GM19395 (cell line): ENCODE data around the gene CYP4F12.

Source experiments
- ATAC-seq: cut with Tn5 transposase; IDR thresholded peaks from one replicate; pipeline ENCODE4 v1.9.1; 2021; ENCODE audit warnings: mild to moderate bottlenecking, moderate library complexity; ENCODE audit not compliant: unreplicated experiment

CYP4F12 gene

DNA sequence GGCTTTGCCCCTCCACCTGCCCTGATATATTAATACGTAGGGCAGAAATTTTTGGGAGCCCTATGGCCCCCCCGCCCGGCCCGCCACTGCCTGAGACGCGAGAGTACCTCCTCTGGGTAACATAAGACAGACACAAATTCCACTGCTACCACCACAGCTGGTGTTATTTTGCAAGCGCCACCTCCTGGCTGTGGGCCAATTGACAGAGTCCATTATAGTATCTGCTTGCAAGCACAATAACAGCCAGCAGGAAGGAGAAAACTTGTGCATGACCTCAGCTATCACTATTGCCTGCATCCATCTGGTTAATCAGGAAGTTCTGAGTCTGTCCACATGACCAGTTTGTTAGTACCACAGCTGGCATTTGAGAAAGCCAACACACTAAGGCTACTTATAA, 29.6 kb downstream of the CYP4F12 start:
- ATAC-seq = no peak

DNA sequence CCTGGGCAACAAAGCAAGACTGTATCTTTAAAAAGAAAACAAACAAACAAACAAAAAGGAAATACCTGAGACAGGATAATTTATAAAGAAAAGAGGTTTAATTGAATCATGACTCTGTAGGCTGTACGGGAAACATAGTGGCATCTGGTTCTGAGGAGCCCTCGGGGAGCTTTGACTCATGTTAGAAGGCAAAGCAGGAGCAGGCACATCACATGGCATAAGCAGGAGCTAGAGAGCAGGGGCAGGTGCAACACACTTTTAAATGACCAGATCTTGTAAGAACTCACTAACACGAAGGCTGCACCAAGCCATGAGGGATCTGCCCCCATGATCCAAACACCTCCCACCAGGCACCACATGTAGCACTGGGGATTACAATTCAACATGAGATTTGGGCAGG, 41.8 kb downstream of the CYP4F12 start:
- ATAC-seq = no peak

DNA sequence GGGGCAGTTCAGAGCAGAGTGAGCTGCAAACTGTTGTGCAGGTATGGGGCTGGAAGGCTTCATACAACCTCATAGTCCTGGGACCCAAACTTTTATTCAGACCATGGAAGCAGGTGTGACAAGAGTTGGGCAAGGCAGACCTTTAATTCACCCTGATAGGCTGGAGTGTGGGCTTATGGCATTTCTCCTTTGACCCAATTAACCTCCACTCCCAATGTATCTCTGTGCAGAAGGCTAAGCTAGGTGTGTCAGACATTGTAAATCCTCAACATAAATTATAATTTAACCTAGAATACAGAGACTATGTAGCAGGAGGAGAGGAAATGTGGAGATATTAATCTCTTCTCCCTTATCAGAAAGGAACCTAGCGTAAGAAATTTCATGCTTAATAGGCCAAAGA, 42.8 kb downstream of the CYP4F12 start:
- ATAC-seq = no peak

GRCh38 chr19:15717809-15718208, 44.9 kb downstream of the CYP4F12 start:
- no peak for ATAC-seq

DNA sequence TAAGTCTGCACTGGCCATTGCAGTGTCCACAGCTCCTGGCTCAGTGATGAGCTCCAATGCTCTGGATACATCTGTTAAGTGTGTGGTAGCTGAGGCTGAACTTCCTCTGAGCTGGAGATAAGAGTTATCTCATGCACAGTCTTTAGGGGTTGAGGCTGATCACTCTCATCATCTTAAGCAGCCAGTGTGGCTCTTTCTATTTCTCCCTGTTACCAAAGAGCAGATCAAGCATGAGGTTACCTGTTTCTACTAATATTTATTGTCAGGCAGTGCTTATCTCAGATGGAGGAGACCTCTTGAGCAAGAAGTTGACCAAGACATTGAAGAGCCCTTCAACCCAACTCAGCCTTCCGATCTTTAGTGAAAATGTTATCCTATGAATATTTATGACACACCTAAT, 48.4 kb downstream of the CYP4F12 start:
- ATAC-seq = no peak

- ATAC-seq = no peak
Measured at GRCh38 chr19:15722956-15723355, 50.1 kb downstream of the CYP4F12 start.

- ATAC-seq = no peak
Measured at GRCh38 chr19:15727724-15728123, 54.8 kb downstream of the CYP4F12 start, which contains the start of gene OR10H2. OR10H2 (plus strand) TSS chr19:15728024; CDS start chr19:15728044, 20 bp downstream.

- ATAC-seq = no peak
Measured at GRCh38 chr19:15730538-15730937, 57.7 kb downstream of the CYP4F12 start.

- ATAC-seq = no peak
Measured at GRCh38 chr19:15732388-15732787, 59.5 kb downstream of the CYP4F12 start.

GRCh38 chr19:15733895-15734294, 61.0 kb downstream of the CYP4F12 start:
- ATAC-seq = no peak

DNA sequence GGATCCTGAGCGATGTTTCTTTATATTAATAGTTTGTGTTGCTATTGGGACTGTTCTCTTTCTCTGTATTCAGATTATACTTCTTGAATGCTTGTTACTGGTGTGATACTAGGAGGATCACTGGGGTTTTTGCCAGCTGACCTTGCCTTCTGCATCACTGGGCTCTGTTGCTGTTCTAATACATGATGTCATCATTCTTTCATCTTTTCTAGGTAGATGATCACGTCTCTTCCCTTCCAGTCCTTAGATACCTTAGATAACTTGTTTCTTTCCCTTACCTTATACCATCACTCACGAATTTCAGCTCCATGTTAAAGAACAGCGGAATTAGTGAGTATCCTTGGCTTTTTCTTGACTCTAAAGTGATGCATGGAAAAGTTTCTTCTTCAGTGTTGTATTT, 64.8 kb downstream of the CYP4F12 start, which contains the start of gene OR10H3:
TSS of gene OR10H3 (plus strand) at position 264 of the 400 bp plus-strand sequence. CDS start 3,408 bp downstream, outside the sequence.
- no peak for ATAC-seq

GRCh38 chr19:15740785-15741184, 67.9 kb downstream of the CYP4F12 start:
- ATAC-seq = no peak
